Sigmoid colon (tissue), 7 donors: ENCODE measurements around the gene TMEM38B. TPM values are rescaled to one million over a fixed set of nuclear protein-coding genes. Genes with fewer than 3 reads are reported as not detected.
"Not testable (repeated sequence)": the region's sequence is repeated elsewhere in the genome, so short reads cannot be mapped to it uniquely, and the experiment has no call there.

Source experiments
- DNase-seq: peaks from one replicate; pipeline ENCODE4 v3.0.0-alpha.2; 2019
- H3K27ac ChIP-seq, 4 donors: fragments of 200-600 bp; sonication (generic); one replicate each; pipeline ENCODE4 v1.5.1; 2016 to 2019; ENCODE audit warnings: mild to moderate bottlenecking in 1 of 4
- H3K27me3 ChIP-seq, 3 donors: fragments of 200-600 bp; sonication (generic); one replicate each; pipeline ENCODE4 v1.5.1; 2019; ENCODE audit warnings: mild to moderate bottlenecking in 1 of 3
- H3K36me3 ChIP-seq, 4 donors: fragments of 200-600 bp; sonication (generic); one replicate each; pipeline ENCODE4 v1.5.1; 2016 to 2019
- H3K4me1 ChIP-seq, 4 donors: fragments of 200-600 bp; sonication (generic); one replicate each; pipeline ENCODE4 v1.5.1; 2017 to 2019
- H3K4me3 ChIP-seq, 4 donors: fragments of 200-600 bp; sonication (generic); one replicate each; pipeline ENCODE4 v1.5.1; 2017 to 2019; ENCODE audit warnings: mild to moderate bottlenecking in 2 of 4, moderate library complexity in 1 of 4
- H3K9me3 ChIP-seq, 4 donors: fragments of 200-600 bp in 3 of 4; sonication (generic) in 3 of 4; one replicate each; pipeline versions ENCODE4 v1.5.1 to v1.6.1; 2013 to 2019
- CTCF ChIP-seq, 4 experiments: fragments of 450-650 bp in 3 of 4; fragments of 200-600 bp in 1 of 4; IDR thresholded peaks; one replicate each; pipeline ENCODE4 v1.5.1; 2016 to 2019; ENCODE audit warnings: antibody characterized with exemption in 4 of 4, mild to moderate bottlenecking in 3 of 4, moderate library complexity in 2 of 4
- EP300 ChIP-seq, 4 donors: sonication (generic); formaldehyde crosslinking; IDR thresholded peaks; one replicate each; pipeline ENCODE4 v1.6.1; 2017; ENCODE audit warnings: antibody characterized with exemption in 4 of 4
- POLR2A ChIP-seq, 2 donors: fragments of 450-650 bp; IDR thresholded peaks; one replicate each; pipeline ENCODE4 v1.6.1; 2016; ENCODE audit warnings: antibody characterized with exemption in 2 of 2, mild to moderate bottlenecking in 2 of 2, moderate library complexity in 2 of 2
- POLR2AphosphoS5 ChIP-seq, 4 donors: sonication (generic); formaldehyde crosslinking; IDR thresholded peaks; one replicate each; pipeline ENCODE4 v1.6.1; 2017; ENCODE audit warnings: antibody characterized with exemption in 4 of 4
- WGBS, 2 donors: extraction: QIAGEN DNeasy Blood & Tissue Kit; methylation state at CpG; one replicate each; pipeline ENCODE4 v1.1.7; 2013; 5-methylcytosine and 5-hydroxymethylcytosine counted together
- intact Hi-C: fragments of 100-400 bp; cut with DNase I; formaldehyde crosslinking; loops from one replicate; pipeline ENCODE4 v1.15.1; 2023
- polyA plus RNA-seq, 3 donors: library from polyadenylated mRNA; stranded (reverse); fragments of 200-250 nt; gene quantifications; one replicate each; pipeline ENCODE4 v1.2.3, GENCODE V29; 2013
- total RNA-seq, 4 donors: library from RNA; depleted of rRNA; stranded (reverse); fragments of >200 nt; gene quantifications; one replicate each; pipeline ENCODE4 v1.1.0, GENCODE V29; 2016
- donor health status: healthy with polysubstance abuse.
- donor health status: Bipolar disorder and iron deficiency.
- donor health status: healthy.

TMEM38B gene
- total and polyA plus RNA-seq, 7 donors = 5.1 to 17.3 (median 8.9) TPM

GRCh38 chr9:105742088-105742487 is 47.7 kb downstream of the TMEM38B start:
- DNase-seq = no peak
- peaks cover 0 to 1% (median under 1%) of the 10 kb centered on the region in 4 donors for H3K9me3 ChIP-seq
- no peak overlapping the region for H3K4me3 ChIP-seq
- H3K36me3 ChIP-seq = no peaks in the 10 kb centered on the region
- H3K27me3 ChIP-seq = no peaks in the 10 kb centered on the region
- no peak overlapping the region for H3K27ac ChIP-seq
- TF ChIP-seq POLR2A (IDR thresholded peaks at IDR 0.05) (no peak), EP300 (IDR thresholded peaks at IDR 0.05) (no peak), POLR2AphosphoS5 (IDR thresholded peaks at IDR 0.05) (no peak), CTCF (IDR thresholded peaks at IDR 0.05) (no peak)
- H3K4me1 ChIP-seq = no peaks in the 10 kb centered on the region
- intact Hi-C loops = no loop called here

GRCh38 chr9:105747325-105747724 is 53.0 kb downstream of the TMEM38B start:
- H3K27ac ChIP-seq, DNase-seq, H3K4me3 ChIP-seq, H3K27me3 ChIP-seq, H3K9me3 ChIP-seq, intact Hi-C loops, H3K4me1 ChIP-seq: not testable (repeated sequence)
- 96 to 98% methylated on average over 2 of the region's 3 CpGs for WGBS, 2 donors
- H3K36me3 ChIP-seq = peaks cover 0 to 14% (median 4%) of the 10 kb centered on the region in 4 donors

GRCh38 chr9:105751761-105752160 is 57.4 kb downstream of the TMEM38B start:
- no peak overlapping the region for H3K4me3 ChIP-seq
- DNase-seq = peak; percentile 24
- H3K27me3 ChIP-seq = no peaks in the 10 kb centered on the region
- intact Hi-C loops = no loop called here
- H3K36me3 ChIP-seq = peaks cover 0 to 14% (median 4%) of the 10 kb centered on the region in 4 donors
- H3K4me1 ChIP-seq = no peaks in the 10 kb centered on the region
- no peak overlapping the region for H3K27ac ChIP-seq
- TF ChIP-seq CTCF (IDR thresholded peaks at IDR 0.05) (no peak), POLR2A (IDR thresholded peaks at IDR 0.05) (no peak), EP300 (IDR thresholded peaks at IDR 0.05) (no peak), POLR2AphosphoS5 (IDR thresholded peaks at IDR 0.05) (no peak)
- 98 to 100% methylated on average over 4 of the region's 4 CpGs for WGBS, 2 donors
- H3K9me3 ChIP-seq = peaks cover 0 to 2% (median 0%) of the 10 kb centered on the region in 4 donors

- Histone ChIP-seq H3K27me3 (no peaks in the 10 kb centered on the region), H3K4me1 (no peaks in the 10 kb centered on the region), H3K9me3 (peaks cover 0 to 3% (median 0%) of the 10 kb centered on the region in 4 donors), H3K27ac (no peak overlapping the region), H3K4me3 (no peak overlapping the region), H3K36me3 (no peaks in the 10 kb centered on the region)
- WGBS, 2 donors = 89 to 96% methylated on average over 12 of the region's 12 CpGs
- intact Hi-C loops = no loop called here
- no peak for TF ChIP-seq EP300 (IDR thresholded peaks at IDR 0.05)
- TF ChIP-seq CTCF (IDR thresholded peaks at IDR 0.05) = no peak
- TF ChIP-seq POLR2A (IDR thresholded peaks at IDR 0.05) = no peak
- DNase-seq = no peak
Observed at GRCh38 chr9:105757496-105758251, 63.3 kb downstream of the TMEM38B start.

GRCh38 chr9:105760053-105760452 is 65.7 kb downstream of the TMEM38B start:
- Histone ChIP-seq H3K36me3 (no peaks in the 10 kb centered on the region), H3K4me1 (no peaks in the 10 kb centered on the region), H3K9me3 (peaks cover 0 to 3% (median 0%) of the 10 kb centered on the region in 4 donors), H3K27ac (no peak overlapping the region), H3K4me3 (no peak overlapping the region), H3K27me3 (no peaks in the 10 kb centered on the region)
- no peak for TF ChIP-seq POLR2AphosphoS5 (IDR thresholded peaks at IDR 0.05)
- TF ChIP-seq EP300 (IDR thresholded peaks at IDR 0.05) = no peak
- TF ChIP-seq CTCF (IDR thresholded peaks at IDR 0.05) = no peak
- no peak for TF ChIP-seq POLR2A (IDR thresholded peaks at IDR 0.05)
- DNase-seq = no peak
- 96 to 97% methylated on average over 8 of the region's 8 CpGs for WGBS, 2 donors
- intact Hi-C loops = no loop called here

- H3K4me1 ChIP-seq, H3K27ac ChIP-seq, DNase-seq, H3K36me3 ChIP-seq, H3K4me3 ChIP-seq, H3K9me3 ChIP-seq, intact Hi-C loops, H3K27me3 ChIP-seq: not testable (repeated sequence)
- 95 to 97% methylated on average over 22 of the region's 27 CpGs for WGBS, 2 donors
Observed at GRCh38 chr9:105782561-105783494, 88.5 kb downstream of the TMEM38B start.

- H3K9me3 ChIP-seq, H3K27me3 ChIP-seq, DNase-seq, H3K4me1 ChIP-seq, H3K27ac ChIP-seq, intact Hi-C loops, H3K4me3 ChIP-seq, H3K36me3 ChIP-seq: not testable (repeated sequence)
- WGBS, 2 donors = 82 to 96% methylated on average over 6 of the region's 6 CpGs
Observed at GRCh38 chr9:105783495-105783872, 89.1 kb downstream of the TMEM38B start.

- H3K4me1 ChIP-seq, H3K27ac ChIP-seq, H3K27me3 ChIP-seq, intact Hi-C loops, H3K9me3 ChIP-seq, H3K36me3 ChIP-seq, H3K4me3 ChIP-seq, DNase-seq: not testable (repeated sequence)
- 81 to 96% methylated on average over 2 of the region's 2 CpGs for WGBS, 2 donors
Observed at GRCh38 chr9:105786796-105787195, 92.5 kb downstream of the TMEM38B start.
